ENCODE results near the gene MUL1.

The MUL1 gene

GRCh38 chr1:20507564-20508410 is at the start of gene MUL1:
Gene MUL1 (minus strand): TSS chr1:20508151. CDS start chr1:20508024, 127 bp downstream.
- Histone ChIP-seq H3K9ac (ENCODE audit: low read length in 5 of 5) (peak within 1 kb of the TSS; percentile 12 to 99 (median 93)), H3K9me3 (ENCODE audit: control insufficient read depth in 5 of 5, low read length in 5 of 5) (no peaks in the 10 kb centered on the region), H3K4me1 (ENCODE audit: control insufficient read depth in 5 of 5, insufficient read depth in 5 of 5, low read length in 5 of 5) (peaks cover 2 to 35% (median 24%) of the 10 kb centered on the region in 5 donors), H3K27ac (ENCODE audit: low read depth, low read length) (peak within 1 kb of the TSS; percentile 86), H3K36me3 (ENCODE audit: control insufficient read depth in 5 of 5, insufficient read depth in 5 of 5, low read length in 5 of 5) (peaks cover 0 to 6% (median 3%) of the 10 kb centered on the region in 5 donors), H3K27me3 (ENCODE audit: control insufficient read depth in 5 of 5, insufficient read depth in 4 of 5, low read length in 5 of 5) (peaks cover 0 to 6% (median 0%) of the 10 kb centered on the region in 5 donors), H3K4me3 (ENCODE audit: low read depth in 1 of 5, low read length in 5 of 5) (peak within 1 kb of the TSS; percentile 91 to 99 (median 94))

- H3K9me3 ChIP-seq (ENCODE audit: control insufficient read depth in 5 of 5, low read length in 5 of 5) = no peaks in the 10 kb centered on the region
- H3K36me3 ChIP-seq (ENCODE audit: control insufficient read depth in 5 of 5, insufficient read depth in 5 of 5, low read length in 5 of 5) = no peaks in the 10 kb centered on the region
- no peak overlapping the region for H3K4me3 ChIP-seq (ENCODE audit: low read depth in 1 of 5, low read length in 5 of 5)
- no peak overlapping the region for H3K9ac ChIP-seq (ENCODE audit: low read length in 5 of 5)
- H3K27me3 ChIP-seq (ENCODE audit: control insufficient read depth in 5 of 5, insufficient read depth in 4 of 5, low read length in 5 of 5) = peaks cover 35 to 57% (median 39%) of the 10 kb centered on the region in 5 donors
- no peak overlapping the region for H3K27ac ChIP-seq (ENCODE audit: low read depth, low read length)
- peaks cover 2 to 39% (median 26%) of the 10 kb centered on the region in 5 donors for H3K4me1 ChIP-seq (ENCODE audit: control insufficient read depth in 5 of 5, insufficient read depth in 5 of 5, low read length in 5 of 5)
Observed at GRCh38 chr1:20555758-20556120, 47.8 kb upstream of the MUL1 start.

- no peaks in the 10 kb centered on the region for H3K9me3 ChIP-seq (ENCODE audit: control insufficient read depth in 5 of 5, low read length in 5 of 5)
- no peak overlapping the region for H3K4me3 ChIP-seq (ENCODE audit: low read depth in 1 of 5, low read length in 5 of 5)
- peaks cover 2 to 39% (median 26%) of the 10 kb centered on the region in 5 donors for H3K4me1 ChIP-seq (ENCODE audit: control insufficient read depth in 5 of 5, insufficient read depth in 5 of 5, low read length in 5 of 5)
- H3K9ac ChIP-seq (ENCODE audit: low read length in 5 of 5) = no peak overlapping the region
- H3K36me3 ChIP-seq (ENCODE audit: control insufficient read depth in 5 of 5, insufficient read depth in 5 of 5, low read length in 5 of 5) = no peaks in the 10 kb centered on the region
- H3K27me3 ChIP-seq (ENCODE audit: control insufficient read depth in 5 of 5, insufficient read depth in 4 of 5, low read length in 5 of 5) = peaks cover 31 to 55% (median 41%) of the 10 kb centered on the region in 5 donors
- no peak overlapping the region for H3K27ac ChIP-seq (ENCODE audit: low read depth, low read length)
Observed at GRCh38 chr1:20555025-20555757, 47.2 kb upstream of the MUL1 start.

GRCh38 chr1:20552728-20553445 is 44.9 kb upstream of the MUL1 start:
- Histone ChIP-seq H3K36me3 (ENCODE audit: control insufficient read depth in 5 of 5, insufficient read depth in 5 of 5, low read length in 5 of 5) (no peaks in the 10 kb centered on the region), H3K27ac (ENCODE audit: low read depth, low read length) (no peak overlapping the region), H3K9me3 (ENCODE audit: control insufficient read depth in 5 of 5, low read length in 5 of 5) (no peaks in the 10 kb centered on the region), H3K27me3 (ENCODE audit: control insufficient read depth in 5 of 5, insufficient read depth in 4 of 5, low read length in 5 of 5) (peaks cover 31 to 49% (median 44%) of the 10 kb centered on the region in 5 donors), H3K9ac (ENCODE audit: low read length in 5 of 5) (no peak overlapping the region), H3K4me1 (ENCODE audit: control insufficient read depth in 5 of 5, insufficient read depth in 5 of 5, low read length in 5 of 5) (peaks cover 2 to 32% (median 26%) of the 10 kb centered on the region in 5 donors), H3K4me3 (ENCODE audit: low read depth in 1 of 5, low read length in 5 of 5) (peak overlapping the region in 4 of 5 donors; percentile 40 to 58 (median 56))

GRCh38 chr1:20551945-20552727 is 44.2 kb upstream of the MUL1 start, which contains the start of gene FAM43B:
Gene FAM43B (plus strand): TSS chr1:20552573. CDS start chr1:20552974, 401 bp downstream.
- Histone ChIP-seq H3K27me3 (ENCODE audit: control insufficient read depth in 5 of 5, insufficient read depth in 4 of 5, low read length in 5 of 5) (peaks cover 31 to 49% (median 44%) of the 10 kb centered on the region in 5 donors), H3K36me3 (ENCODE audit: control insufficient read depth in 5 of 5, insufficient read depth in 5 of 5, low read length in 5 of 5) (no peaks in the 10 kb centered on the region), H3K4me1 (ENCODE audit: control insufficient read depth in 5 of 5, insufficient read depth in 5 of 5, low read length in 5 of 5) (peaks cover 2 to 32% (median 26%) of the 10 kb centered on the region in 5 donors), H3K9ac (ENCODE audit: low read length in 5 of 5) (no peak within 1 kb of the TSS), H3K27ac (ENCODE audit: low read depth, low read length) (no peak within 1 kb of the TSS), H3K4me3 (ENCODE audit: low read depth in 1 of 5, low read length in 5 of 5) (peak within 1 kb of the TSS in 4 of 5 donors; percentile 47 to 58 (median 56)), H3K9me3 (ENCODE audit: control insufficient read depth in 5 of 5, low read length in 5 of 5) (no peaks in the 10 kb centered on the region)

GRCh38 chr1:20551161-20551560 is 43.2 kb upstream of the MUL1 start:
- Histone ChIP-seq H3K27me3 (ENCODE audit: control insufficient read depth in 5 of 5, insufficient read depth in 4 of 5, low read length in 5 of 5) (peaks cover 31 to 46% (median 44%) of the 10 kb centered on the region in 5 donors), H3K9me3 (ENCODE audit: control insufficient read depth in 5 of 5, low read length in 5 of 5) (no peaks in the 10 kb centered on the region), H3K4me3 (ENCODE audit: low read depth in 1 of 5, low read length in 5 of 5) (no peak overlapping the region), H3K27ac (ENCODE audit: low read depth, low read length) (no peak overlapping the region), H3K9ac (ENCODE audit: low read length in 5 of 5) (no peak overlapping the region), H3K36me3 (ENCODE audit: control insufficient read depth in 5 of 5, insufficient read depth in 5 of 5, low read length in 5 of 5) (no peaks in the 10 kb centered on the region), H3K4me1 (ENCODE audit: control insufficient read depth in 5 of 5, insufficient read depth in 5 of 5, low read length in 5 of 5) (peaks cover 2 to 32% (median 26%) of the 10 kb centered on the region in 5 donors)

- Histone ChIP-seq H3K27me3 (ENCODE audit: control insufficient read depth in 5 of 5, insufficient read depth in 4 of 5, low read length in 5 of 5) (peaks cover 8 to 18% (median 14%) of the 10 kb centered on the region in 5 donors), H3K4me1 (ENCODE audit: control insufficient read depth in 5 of 5, insufficient read depth in 5 of 5, low read length in 5 of 5) (peaks cover 0 to 5% (median 3%) of the 10 kb centered on the region in 5 donors), H3K4me3 (ENCODE audit: low read depth in 1 of 5, low read length in 5 of 5) (no peak overlapping the region), H3K9me3 (ENCODE audit: control insufficient read depth in 5 of 5, low read length in 5 of 5) (no peaks in the 10 kb centered on the region), H3K36me3 (ENCODE audit: control insufficient read depth in 5 of 5, insufficient read depth in 5 of 5, low read length in 5 of 5) (no peaks in the 10 kb centered on the region), H3K9ac (ENCODE audit: low read length in 5 of 5) (no peak overlapping the region), H3K27ac (ENCODE audit: low read depth, low read length) (no peak overlapping the region)
Observed at GRCh38 chr1:20546637-20547036, 38.7 kb upstream of the MUL1 start.

- Histone ChIP-seq H3K9ac (ENCODE audit: low read length in 5 of 5) (no peak overlapping the region), H3K4me1 (ENCODE audit: control insufficient read depth in 5 of 5, insufficient read depth in 5 of 5, low read length in 5 of 5) (no peaks in the 10 kb centered on the region), H3K27ac (ENCODE audit: low read depth, low read length) (no peak overlapping the region), H3K4me3 (ENCODE audit: low read depth in 1 of 5, low read length in 5 of 5) (no peak overlapping the region), H3K36me3 (ENCODE audit: control insufficient read depth in 5 of 5, insufficient read depth in 5 of 5, low read length in 5 of 5) (no peaks in the 10 kb centered on the region), H3K27me3 (ENCODE audit: control insufficient read depth in 5 of 5, insufficient read depth in 4 of 5, low read length in 5 of 5) (peaks cover 2 to 14% (median 9%) of the 10 kb centered on the region in 5 donors), H3K9me3 (ENCODE audit: control insufficient read depth in 5 of 5, low read length in 5 of 5) (no peaks in the 10 kb centered on the region)
Observed at GRCh38 chr1:20540281-20540680, 32.3 kb upstream of the MUL1 start.

All from subcutaneous abdominal adipose tissue (tissue), 5 donors.